GM23248 (cell line): ENCODE data around the gene ARL17B.

Source experiments
- EZH2 ChIP-seq: fragments of 200-600 bp; sonication (generic); IDR thresholded peaks from 2 replicates; pipeline ENCODE4 v1.6.1; 2018; ENCODE audit warnings: antibody characterized with exemption, mild to moderate bottlenecking; ENCODE audit not compliant: insufficient read depth, poor library complexity, severe bottlenecking
- EZH2phosphoT487 ChIP-seq: fragments of 200-600 bp; sonication (generic); IDR thresholded peaks from 2 replicates; pipeline ENCODE4 v1.6.1; 2018; ENCODE audit warnings: antibody characterized with exemption, moderate library complexity, mild to moderate bottlenecking, low read depth; ENCODE audit not compliant: insufficient read depth

GRCh38 chr17:46274238-46274637 is 87.3 kb downstream of the ARL17B start:
- TF ChIP-seq EZH2 (no peak), EZH2phosphoT487 (no peak)
